Stomach (tissue), 4 donors: ENCODE data around the gene KREMEN2.
"Not testable (repeated sequence)": the region's sequence is repeated elsewhere in the genome, so short reads cannot be mapped to it uniquely, and the experiment has no call there.

Source experiments
- EP300 ChIP-seq: sonication (generic); formaldehyde crosslinking; IDR thresholded peaks from one replicate; pipeline ENCODE4 v1.6.1; 2017; ENCODE audit warnings: antibody characterized with exemption
- TF ChIP-seq, protein P1 (sequence below), 7 experiments: fragments of 450-650 bp in 4 of 7; fragments of 200-600 bp in 3 of 7; sonication (generic) in 3 of 7; IDR thresholded peaks; one replicate each; pipeline ENCODE4 v1.5.1; 2016 to 2019; ENCODE audit warnings: antibody characterized with exemption in 7 of 7, control low read depth in 2 of 7, mild to moderate bottlenecking in 1 of 7

DNA sequence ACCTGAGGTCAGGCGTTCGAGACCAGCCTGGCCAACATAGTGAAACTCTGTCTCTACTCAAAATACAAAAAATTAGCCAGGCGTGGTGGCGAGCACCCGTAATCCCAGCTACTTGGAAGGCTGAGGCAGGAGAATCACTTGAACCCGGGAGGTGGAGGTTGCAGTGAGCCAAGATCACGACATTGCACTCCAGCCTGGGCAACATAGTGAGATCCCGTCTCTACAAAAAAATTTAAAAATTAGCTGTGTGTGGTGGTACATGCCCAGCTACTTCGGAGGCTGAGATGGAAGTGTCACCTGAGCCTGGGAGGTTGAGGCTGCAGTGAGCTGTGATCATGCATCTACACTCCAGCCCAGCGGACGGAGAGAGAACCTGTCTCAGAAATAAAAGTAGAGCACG lies 20.4 kb upstream of the KREMEN2 start:
- TF ChIP-seq, protein P1, sequence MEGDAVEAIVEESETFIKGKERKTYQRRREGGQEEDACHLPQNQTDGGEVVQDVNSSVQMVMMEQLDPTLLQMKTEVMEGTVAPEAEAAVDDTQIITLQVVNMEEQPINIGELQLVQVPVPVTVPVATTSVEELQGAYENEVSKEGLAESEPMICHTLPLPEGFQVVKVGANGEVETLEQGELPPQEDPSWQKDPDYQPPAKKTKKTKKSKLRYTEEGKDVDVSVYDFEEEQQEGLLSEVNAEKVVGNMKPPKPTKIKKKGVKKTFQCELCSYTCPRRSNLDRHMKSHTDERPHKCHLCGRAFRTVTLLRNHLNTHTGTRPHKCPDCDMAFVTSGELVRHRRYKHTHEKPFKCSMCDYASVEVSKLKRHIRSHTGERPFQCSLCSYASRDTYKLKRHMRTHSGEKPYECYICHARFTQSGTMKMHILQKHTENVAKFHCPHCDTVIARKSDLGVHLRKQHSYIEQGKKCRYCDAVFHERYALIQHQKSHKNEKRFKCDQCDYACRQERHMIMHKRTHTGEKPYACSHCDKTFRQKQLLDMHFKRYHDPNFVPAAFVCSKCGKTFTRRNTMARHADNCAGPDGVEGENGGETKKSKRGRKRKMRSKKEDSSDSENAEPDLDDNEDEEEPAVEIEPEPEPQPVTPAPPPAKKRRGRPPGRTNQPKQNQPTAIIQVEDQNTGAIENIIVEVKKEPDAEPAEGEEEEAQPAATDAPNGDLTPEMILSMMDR (IDR thresholded peaks at IDR 0.05), result not testable (repeated sequence)
- TF ChIP-seq EP300, result not testable (repeated sequence)
